VCaP (cell line): Measurements from ENCODE around the gene IL15RA.
A peak's percentile ranks its signal among the peaks of the same experiment; 100 is the strongest.

ENCODE experiments used
- H3K27ac ChIP-seq: fragments of 450-650 bp; 2 replicates; pipeline ENCODE4 v1.5.1; 2017
- TF ChIP-seq, protein P1 (sequence below): fragments of 450-650 bp; conservative IDR thresholded peaks from 2 replicates; pipeline ENCODE4 v1.5.1; 2017; ENCODE audit warnings: mild to moderate bottlenecking, moderate library complexity

The IL15RA gene, protein sequence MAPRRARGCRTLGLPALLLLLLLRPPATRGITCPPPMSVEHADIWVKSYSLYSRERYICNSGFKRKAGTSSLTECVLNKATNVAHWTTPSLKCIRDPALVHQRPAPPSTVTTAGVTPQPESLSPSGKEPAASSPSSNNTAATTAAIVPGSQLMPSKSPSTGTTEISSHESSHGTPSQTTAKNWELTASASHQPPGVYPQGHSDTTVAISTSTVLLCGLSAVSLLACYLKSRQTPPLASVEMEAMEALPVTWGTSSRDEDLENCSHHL

DNA sequence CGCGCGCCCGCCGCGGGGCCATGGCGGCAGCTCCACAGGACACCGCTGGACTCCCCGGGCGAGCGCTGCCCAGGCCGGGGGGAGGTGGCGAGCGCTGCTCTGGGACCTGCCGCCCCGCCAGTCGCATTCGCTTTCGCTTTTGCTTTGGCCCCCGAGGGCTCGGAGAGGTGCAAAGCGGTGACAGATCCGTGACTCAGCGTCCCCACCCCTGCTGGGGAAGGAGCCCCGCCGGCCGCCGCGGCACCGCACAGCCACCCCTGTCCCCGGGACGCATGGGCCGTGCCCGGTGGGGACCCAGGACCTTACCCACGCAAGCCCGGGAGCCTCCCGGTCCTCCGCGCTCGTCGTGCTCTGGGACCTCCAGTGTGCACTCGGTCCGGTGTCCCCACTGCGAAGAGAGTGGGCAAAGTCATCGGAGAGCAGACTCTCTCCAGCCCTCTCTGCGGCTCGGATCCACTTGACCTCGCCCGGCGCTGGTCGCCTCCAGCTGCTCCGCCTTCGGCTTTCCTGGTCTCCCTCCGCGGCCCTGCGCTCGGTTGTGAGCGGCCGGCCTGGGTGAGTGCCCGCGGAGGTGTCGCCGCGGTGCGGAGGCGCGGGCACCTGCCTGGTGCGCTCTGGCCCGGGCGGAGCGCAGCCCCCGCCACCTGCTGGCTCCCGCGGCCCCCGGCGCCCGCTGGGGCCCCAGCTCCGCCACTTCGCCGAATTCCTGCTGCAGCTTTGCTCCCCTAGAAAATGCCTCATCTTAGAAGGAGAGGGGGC is at the start of gene IL15RA:
TSS of gene IL15RA (minus strand) at position 73 of the 759 bp plus-strand sequence. CDS start at position 22, 51 bp downstream.
- H3K27ac ChIP-seq, result peak within 1 kb of the TSS; percentile 79
- TF ChIP-seq, protein P1, sequence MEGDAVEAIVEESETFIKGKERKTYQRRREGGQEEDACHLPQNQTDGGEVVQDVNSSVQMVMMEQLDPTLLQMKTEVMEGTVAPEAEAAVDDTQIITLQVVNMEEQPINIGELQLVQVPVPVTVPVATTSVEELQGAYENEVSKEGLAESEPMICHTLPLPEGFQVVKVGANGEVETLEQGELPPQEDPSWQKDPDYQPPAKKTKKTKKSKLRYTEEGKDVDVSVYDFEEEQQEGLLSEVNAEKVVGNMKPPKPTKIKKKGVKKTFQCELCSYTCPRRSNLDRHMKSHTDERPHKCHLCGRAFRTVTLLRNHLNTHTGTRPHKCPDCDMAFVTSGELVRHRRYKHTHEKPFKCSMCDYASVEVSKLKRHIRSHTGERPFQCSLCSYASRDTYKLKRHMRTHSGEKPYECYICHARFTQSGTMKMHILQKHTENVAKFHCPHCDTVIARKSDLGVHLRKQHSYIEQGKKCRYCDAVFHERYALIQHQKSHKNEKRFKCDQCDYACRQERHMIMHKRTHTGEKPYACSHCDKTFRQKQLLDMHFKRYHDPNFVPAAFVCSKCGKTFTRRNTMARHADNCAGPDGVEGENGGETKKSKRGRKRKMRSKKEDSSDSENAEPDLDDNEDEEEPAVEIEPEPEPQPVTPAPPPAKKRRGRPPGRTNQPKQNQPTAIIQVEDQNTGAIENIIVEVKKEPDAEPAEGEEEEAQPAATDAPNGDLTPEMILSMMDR, result peak; percentile 50

DNA sequence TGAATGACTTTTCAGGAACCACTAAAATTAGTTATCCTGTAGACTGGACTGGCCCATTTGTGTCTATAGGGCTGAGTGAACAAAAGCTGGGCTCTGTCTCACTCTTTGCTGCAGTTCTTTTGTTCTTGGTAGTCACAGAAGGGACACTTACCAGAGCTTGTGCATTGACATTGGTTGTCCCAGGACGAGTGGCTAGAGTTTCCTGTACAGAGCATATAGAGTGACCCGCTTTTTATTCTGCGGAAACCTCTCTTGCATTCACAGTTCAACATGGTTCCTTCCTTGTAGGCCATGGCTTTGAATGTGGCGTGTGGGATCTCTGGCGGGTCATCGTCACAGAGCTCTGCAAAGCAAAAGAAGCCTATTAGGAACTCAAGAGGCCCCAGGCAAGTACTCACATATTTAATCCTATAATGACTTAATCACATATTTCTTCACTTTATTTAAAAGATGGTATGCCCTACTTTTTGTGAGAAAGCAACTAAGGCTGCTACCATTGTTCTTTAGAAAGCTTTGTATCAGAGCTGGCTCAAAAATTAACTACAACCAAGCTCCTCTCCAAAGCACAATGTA is 48.4 kb upstream of the IL15RA start:
- TF ChIP-seq, protein P1, result no peak
- no peak overlapping the region for H3K27ac ChIP-seq

DNA sequence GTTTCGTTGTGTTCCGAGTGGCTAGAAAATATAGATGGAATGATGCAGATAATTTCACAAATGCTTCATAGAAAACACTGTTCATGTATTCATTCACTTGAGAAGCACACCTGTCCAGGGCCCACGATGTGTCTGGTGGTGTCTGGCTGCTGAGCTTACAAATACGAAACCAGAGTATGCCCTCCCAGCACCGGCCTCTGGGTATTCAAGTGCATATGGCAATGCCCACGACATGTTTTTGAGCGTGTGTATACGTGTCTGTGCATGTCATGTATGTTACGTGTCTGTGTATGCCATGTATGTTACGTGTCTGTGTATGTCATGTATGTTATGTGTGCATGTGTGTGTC is 47.0 kb upstream of the IL15RA start:
- no peak overlapping the region for H3K27ac ChIP-seq
- TF ChIP-seq, protein P1, result no peak

DNA sequence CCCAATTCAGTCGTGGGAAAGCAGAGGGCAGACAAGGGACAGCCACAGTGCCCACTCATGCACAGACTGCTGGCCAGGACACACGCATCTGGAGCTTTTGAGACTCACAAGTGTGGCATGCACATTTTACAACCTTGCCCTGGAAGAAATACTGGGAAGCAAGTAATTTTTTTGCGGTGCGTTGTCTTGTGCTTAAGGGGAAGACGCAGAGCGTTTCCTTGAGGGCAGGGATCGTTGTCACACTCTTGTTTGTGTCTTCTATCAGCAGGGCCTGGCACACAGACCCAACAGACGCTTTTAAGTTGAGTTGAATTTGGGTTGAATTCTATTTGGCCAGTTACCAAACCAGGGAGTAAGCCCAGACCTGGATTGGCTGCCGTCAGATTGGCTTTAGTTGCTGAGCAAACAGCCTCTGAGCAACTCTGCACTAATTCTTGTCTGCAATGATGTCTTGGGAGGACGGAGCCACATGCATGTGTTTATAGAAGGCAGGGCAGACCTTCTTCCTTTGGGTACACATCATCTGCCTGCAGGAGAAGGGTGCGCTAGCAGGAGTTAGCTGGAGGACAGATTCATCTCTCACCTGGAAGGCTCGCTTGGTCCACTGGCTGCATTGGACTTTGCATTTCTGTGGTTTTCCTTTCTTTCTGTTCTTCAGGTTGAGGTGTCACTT is 46.5 kb upstream of the IL15RA start:
- TF ChIP-seq, protein P1, result no peak
- no peak overlapping the region for H3K27ac ChIP-seq

DNA sequence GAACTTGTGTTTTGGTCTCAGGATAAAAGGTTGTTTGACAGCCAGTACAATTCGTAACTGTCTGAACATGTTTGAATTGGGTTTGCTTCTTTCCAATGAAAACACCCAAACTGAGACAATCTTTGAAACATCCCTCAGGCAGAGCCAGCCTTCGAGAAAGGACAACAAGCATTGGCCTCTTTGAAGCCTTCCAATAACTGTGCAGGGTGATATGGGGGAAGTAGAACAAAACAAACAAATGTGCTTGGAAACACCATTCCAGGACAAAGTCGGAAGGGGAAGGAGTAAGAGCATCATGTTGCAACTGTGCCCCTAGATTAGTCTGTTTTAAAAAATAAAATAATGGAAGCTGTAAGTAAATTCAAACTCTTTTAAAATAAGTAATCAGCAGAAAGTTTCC is 45.3 kb upstream of the IL15RA start:
- H3K27ac ChIP-seq, result no peak overlapping the region
- TF ChIP-seq, protein P1, result no peak

DNA sequence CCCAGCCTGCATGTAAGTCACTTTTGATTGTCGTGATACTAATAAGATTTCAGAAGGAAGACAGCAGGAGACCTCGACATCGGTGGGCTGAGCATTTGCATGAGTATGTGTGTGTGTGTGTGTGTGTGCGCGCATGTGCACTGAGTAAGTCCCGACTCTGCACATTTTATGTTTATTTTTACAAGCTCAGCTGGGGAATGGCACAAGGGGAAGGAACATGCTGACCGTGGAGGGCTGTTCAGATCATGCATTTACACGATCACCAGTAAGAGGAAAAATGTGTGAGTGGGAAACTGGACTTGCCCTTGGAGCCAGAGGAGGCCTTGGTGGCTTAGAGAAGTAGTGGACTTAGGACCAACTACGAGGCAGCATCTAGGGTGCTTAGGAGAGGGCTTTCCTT is 43.5 kb upstream of the IL15RA start:
- no peak overlapping the region for H3K27ac ChIP-seq
- TF ChIP-seq, protein P1, result no peak

DNA sequence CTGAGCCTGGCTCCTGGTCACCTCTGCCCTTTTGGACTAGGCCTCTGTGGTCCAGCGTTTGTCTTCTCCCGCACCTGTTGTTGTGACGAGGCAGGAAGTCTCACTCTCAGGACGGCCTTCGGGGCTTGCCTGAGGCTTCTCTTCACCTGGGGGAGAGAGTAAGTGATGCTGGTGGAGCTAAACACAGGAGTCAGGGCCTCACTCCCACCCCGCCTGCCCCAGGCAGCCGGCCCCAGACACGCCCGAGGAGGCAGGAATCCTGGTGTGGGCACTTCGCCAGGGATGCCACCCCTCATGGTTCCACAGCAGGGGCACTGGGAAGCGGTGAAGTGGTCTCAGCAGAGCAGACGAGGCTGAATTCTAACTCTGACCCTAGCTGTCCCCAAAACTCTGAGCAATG is 42.5 kb upstream of the IL15RA start:
- H3K27ac ChIP-seq, result no peak overlapping the region
- TF ChIP-seq, protein P1, result no peak
